ENCODE data around the gene POTEJ. TPM values are rescaled to one million over a fixed set of nuclear protein-coding genes. Genes with fewer than 3 reads are reported as not detected.
A peak's percentile ranks its signal among the peaks of the same experiment; 100 is the strongest.
"Not testable (repeated sequence)": the region's sequence is repeated elsewhere in the genome, so short reads cannot be mapped to it uniquely, and the experiment has no call there.

Gene POTEJ
- under 1 TPM in 1 of 2 donors, not detected in 1; 0.52 TPM for total RNA-seq

DNA sequence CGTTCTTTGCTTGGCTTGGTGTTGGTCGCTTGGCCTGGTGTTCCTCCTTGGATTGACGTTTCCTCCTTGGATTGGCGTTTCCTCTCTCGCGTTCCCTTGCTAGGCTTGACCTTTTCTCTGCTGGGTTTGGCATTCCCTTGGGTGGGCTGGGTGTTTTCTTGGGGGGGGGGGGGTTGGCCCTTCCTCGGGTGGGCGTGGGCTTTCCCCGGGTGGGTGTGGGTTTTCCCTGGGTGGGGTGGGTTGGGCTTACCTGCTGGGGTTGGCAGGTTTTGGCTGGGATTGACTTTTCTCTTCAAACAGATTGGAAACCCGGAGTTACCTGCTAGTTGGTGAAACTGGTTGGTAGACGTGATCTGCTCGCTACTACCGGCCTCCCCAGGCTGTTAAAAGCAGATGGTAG lies at the start of gene POTEJ:
Gene POTEJ, plus strand, starts transcription at position 301 of the 400 bp plus-strand sequence. Its CDS starts 93 bp downstream, at position 394.
- H3K4me1 ChIP-seq; H3K27me3 ChIP-seq; intact Hi-C loops (cut with DNase I); H3K9me3 ChIP-seq; H3K4me3 ChIP-seq; ATAC-seq; H3K27ac ChIP-seq; DNase-seq; H3K36me3 ChIP-seq (replicated peaks in 1 of 2; ENCODE audit: insufficient read depth in 1 of 2, low read depth in 2 of 2): not testable (repeated sequence)
- WGBS, 2 donors, result no CpG with 5 or more reads among the region's 13 CpGs

- ATAC-seq; intact Hi-C loops (cut with DNase I); H3K4me3 ChIP-seq; H3K9me3 ChIP-seq; H3K27me3 ChIP-seq; H3K4me1 ChIP-seq; H3K36me3 ChIP-seq (replicated peaks in 1 of 2; ENCODE audit: insufficient read depth in 1 of 2, low read depth in 2 of 2); DNase-seq; H3K27ac ChIP-seq: not testable (repeated sequence)
- WGBS, 2 donors, result no CpG with 5 or more reads among the region's 4 CpGs
These were observed 45.1 kb upstream of the POTEJ start for GRCh38 chr2:130566165-130566564.

DNA sequence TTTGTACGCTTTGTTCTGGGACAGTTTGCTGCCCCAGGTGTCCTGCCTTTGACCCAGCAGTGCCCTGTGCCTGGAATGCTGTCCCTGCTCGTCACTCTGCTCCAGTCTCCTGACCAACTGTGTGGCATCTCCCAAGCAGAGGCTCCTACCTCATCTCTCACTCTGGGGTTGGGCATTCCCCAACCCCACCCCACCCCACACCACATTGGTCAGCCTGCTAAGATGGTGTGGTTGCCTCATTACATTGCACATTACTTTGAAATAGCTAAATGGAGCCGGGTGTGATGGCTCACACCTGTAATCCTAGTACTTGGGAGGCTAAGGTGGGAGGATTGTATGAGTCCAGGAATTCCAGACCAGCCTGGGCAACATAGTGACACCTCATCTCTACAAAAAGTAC lies 39.3 kb upstream of the POTEJ start:
- DNase-seq; intact Hi-C loops (cut with DNase I); H3K4me1 ChIP-seq; H3K27ac ChIP-seq; H3K4me3 ChIP-seq; H3K27me3 ChIP-seq; H3K9me3 ChIP-seq; H3K36me3 ChIP-seq (replicated peaks in 1 of 2; ENCODE audit: insufficient read depth in 1 of 2, low read depth in 2 of 2); ATAC-seq: not testable (repeated sequence)
- no CpG with 5 or more reads among the region's 3 CpGs for WGBS, 2 donors

DNA sequence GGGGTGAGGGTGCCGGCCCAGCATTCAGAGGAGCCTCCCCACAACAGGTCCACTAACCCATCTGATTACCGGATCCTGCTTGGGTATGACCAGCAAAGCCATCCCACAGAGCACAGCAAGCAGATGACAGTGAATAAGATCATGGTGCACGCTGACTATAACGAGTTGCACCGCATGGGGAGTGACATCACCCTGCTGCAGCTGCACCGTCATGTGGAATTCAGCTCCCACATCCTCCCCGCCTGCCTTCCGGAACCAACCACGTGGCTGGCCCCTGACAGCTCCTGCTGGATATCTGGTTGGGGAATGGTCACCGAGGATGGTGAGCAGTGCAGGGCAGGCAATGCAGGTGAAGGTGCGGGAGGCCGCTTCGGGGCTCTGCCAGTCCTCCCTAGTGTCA lies 37.0 kb upstream of the POTEJ start:
- 73% methylated on average over 4 of the region's 13 CpGs; no CpG with 5 or more reads in 1 of the 2 donors for WGBS, 2 donors
- H3K4me3 ChIP-seq; H3K9me3 ChIP-seq; DNase-seq; H3K27ac ChIP-seq; H3K36me3 ChIP-seq (replicated peaks in 1 of 2; ENCODE audit: insufficient read depth in 1 of 2, low read depth in 2 of 2); intact Hi-C loops (cut with DNase I); H3K27me3 ChIP-seq; ATAC-seq; H3K4me1 ChIP-seq: not testable (repeated sequence)

GRCh38 chr2:130576209-130576784 lies 34.9 kb upstream of the POTEJ start:
- intact Hi-C loops (cut with DNase I); H3K36me3 ChIP-seq (replicated peaks in 1 of 2; ENCODE audit: insufficient read depth in 1 of 2, low read depth in 2 of 2); H3K27me3 ChIP-seq; ATAC-seq; H3K9me3 ChIP-seq; H3K4me3 ChIP-seq; DNase-seq; H3K27ac ChIP-seq; H3K4me1 ChIP-seq: not testable (repeated sequence)
- no CpG with 5 or more reads among the region's 8 CpGs for WGBS, 2 donors

DNA sequence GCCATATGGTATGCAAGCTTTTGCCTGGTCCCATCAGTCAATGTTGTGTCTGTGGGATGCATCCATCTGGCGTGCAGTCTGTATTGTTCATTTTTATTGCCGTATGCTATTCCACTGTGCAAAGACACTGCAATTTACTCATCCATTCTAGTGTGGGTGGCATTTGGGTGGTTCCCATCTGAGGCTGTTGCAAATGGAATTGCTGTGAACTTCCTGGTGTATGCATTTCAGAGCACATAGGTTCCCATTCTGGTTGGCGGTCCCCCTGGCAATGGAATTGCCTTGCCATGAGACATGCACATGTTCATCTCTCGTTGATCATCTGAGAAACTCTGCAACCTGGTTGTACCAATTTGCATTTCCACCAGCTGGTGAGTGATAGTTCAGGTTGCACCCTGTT lies 33.7 kb upstream of the POTEJ start:
- H3K27ac ChIP-seq; H3K9me3 ChIP-seq; H3K4me1 ChIP-seq; intact Hi-C loops (cut with DNase I); DNase-seq; H3K36me3 ChIP-seq (replicated peaks in 1 of 2; ENCODE audit: insufficient read depth in 1 of 2, low read depth in 2 of 2); ATAC-seq; H3K4me3 ChIP-seq; H3K27me3 ChIP-seq: not testable (repeated sequence)
- no CpG with 5 or more reads among the region's 4 CpGs for WGBS, 2 donors

- H3K27ac ChIP-seq; intact Hi-C loops (cut with DNase I); ATAC-seq; DNase-seq; H3K4me1 ChIP-seq; H3K36me3 ChIP-seq (replicated peaks in 1 of 2; ENCODE audit: insufficient read depth in 1 of 2, low read depth in 2 of 2); H3K9me3 ChIP-seq; H3K4me3 ChIP-seq; H3K27me3 ChIP-seq: not testable (repeated sequence)
- 94 to 95% methylated on average over 5 of the region's 7 CpGs for WGBS, 2 donors
These were observed 32.1 kb upstream of the POTEJ start for GRCh38 chr2:130579121-130579520.

GRCh38 chr2:130581491-130581890 lies 29.7 kb upstream of the POTEJ start:
- H3K4me1 ChIP-seq; intact Hi-C loops (cut with DNase I); H3K27ac ChIP-seq; H3K36me3 ChIP-seq (replicated peaks in 1 of 2; ENCODE audit: insufficient read depth in 1 of 2, low read depth in 2 of 2); DNase-seq; H3K4me3 ChIP-seq; H3K27me3 ChIP-seq; H3K9me3 ChIP-seq; ATAC-seq: not testable (repeated sequence)
- WGBS, 2 donors, result no CpG with 5 or more reads among the region's 7 CpGs

DNA sequence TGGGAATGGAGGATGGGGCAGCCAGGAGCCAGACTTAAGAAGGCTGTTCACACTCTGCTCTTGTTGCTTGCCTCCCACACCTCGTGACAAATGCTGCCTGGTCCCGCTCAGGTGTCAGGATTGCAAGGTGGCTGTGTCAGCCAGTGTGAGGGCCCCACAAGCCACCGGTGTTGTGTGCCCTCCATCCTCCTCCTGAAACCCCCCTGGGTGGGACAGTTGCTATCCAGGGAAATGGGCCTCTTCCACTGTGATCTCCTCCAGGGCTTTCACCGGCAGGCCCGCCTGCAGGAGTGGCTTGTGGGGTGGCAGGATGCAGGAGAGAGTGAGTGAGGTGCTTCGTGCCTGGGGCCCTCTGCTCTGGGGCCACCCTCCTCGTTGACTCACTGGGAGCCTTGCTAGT lies 28.3 kb upstream of the POTEJ start:
- ATAC-seq, DNase-seq: not testable (repeated sequence)
- no CpG with 5 or more reads among the region's 7 CpGs for WGBS, 2 donors

GRCh38 chr2:130583582-130583981 lies 27.7 kb upstream of the POTEJ start:
- WGBS, 2 donors, result 26 to 54% methylated on average over 2 to 5 of the region's 7 CpGs
- H3K36me3 ChIP-seq (replicated peaks in 1 of 2; ENCODE audit: insufficient read depth in 1 of 2, low read depth in 2 of 2); H3K4me3 ChIP-seq; H3K4me1 ChIP-seq; H3K27ac ChIP-seq; H3K27me3 ChIP-seq; H3K9me3 ChIP-seq; ATAC-seq; intact Hi-C loops (cut with DNase I): not testable (repeated sequence)
- peak in 1 of 4 donors; percentile 25 for DNase-seq

More for the DNA sequence above, 28.3 kb upstream of the POTEJ start:
- H3K9me3 ChIP-seq; intact Hi-C loops (cut with DNase I); H3K4me3 ChIP-seq; H3K27me3 ChIP-seq; H3K36me3 ChIP-seq (replicated peaks in 1 of 2; ENCODE audit: insufficient read depth in 1 of 2, low read depth in 2 of 2); H3K4me1 ChIP-seq; H3K27ac ChIP-seq: not testable (repeated sequence)

- H3K27ac ChIP-seq; H3K4me1 ChIP-seq; ATAC-seq; H3K9me3 ChIP-seq; intact Hi-C loops (cut with DNase I); DNase-seq; H3K36me3 ChIP-seq (replicated peaks in 1 of 2; ENCODE audit: insufficient read depth in 1 of 2, low read depth in 2 of 2); H3K27me3 ChIP-seq; H3K4me3 ChIP-seq: not testable (repeated sequence)
- WGBS, 2 donors, result 100% methylated on average over 3 of the region's 4 CpGs; no CpG with 5 or more reads in 1 of the 2 donors
These were observed 26.5 kb upstream of the POTEJ start for GRCh38 chr2:130584726-130585125.

DNA sequence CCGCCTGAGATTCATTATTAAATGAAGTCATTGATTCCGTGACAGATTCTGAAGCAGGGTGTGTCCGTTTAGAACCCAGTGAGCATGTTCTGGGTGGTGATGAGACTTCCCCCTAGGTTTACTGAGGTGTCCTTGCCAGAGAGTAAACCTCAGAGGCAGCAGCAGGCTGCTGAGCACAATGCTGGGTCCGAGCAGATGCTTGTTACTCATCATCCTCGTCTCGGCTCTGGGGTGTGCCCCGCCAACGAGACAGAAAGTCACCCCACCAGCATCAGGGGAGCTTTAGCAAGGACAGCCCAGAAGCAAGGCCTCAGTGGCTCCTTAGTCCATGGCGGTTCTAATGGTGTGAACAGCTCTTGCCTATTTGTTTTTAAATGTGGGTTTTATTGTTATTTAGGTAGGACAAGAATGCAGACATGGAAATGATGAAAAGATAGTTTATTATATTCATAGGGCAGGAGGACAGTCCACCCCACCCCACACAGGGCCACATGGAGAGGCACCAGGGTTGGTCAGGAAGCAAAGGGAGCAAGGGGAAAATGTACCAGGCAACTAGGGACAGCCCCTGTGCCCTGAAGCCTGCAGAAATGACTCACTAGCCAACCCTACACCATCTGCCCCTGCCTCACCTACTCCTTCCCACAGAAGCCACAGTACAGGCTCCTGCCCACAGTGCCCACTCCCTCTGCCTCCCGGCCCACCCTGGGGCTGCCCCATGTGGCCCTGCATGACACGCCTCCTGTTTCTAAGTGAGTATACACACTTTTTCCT lies 22.4 kb upstream of the POTEJ start:
- WGBS, 2 donors, result no CpG with 5 or more reads among the region's 11 CpGs
- DNase-seq; H3K4me1 ChIP-seq; intact Hi-C loops (cut with DNase I); H3K27ac ChIP-seq; ATAC-seq; H3K4me3 ChIP-seq; H3K27me3 ChIP-seq; H3K36me3 ChIP-seq (replicated peaks in 1 of 2; ENCODE audit: insufficient read depth in 1 of 2, low read depth in 2 of 2); H3K9me3 ChIP-seq: not testable (repeated sequence)
